ENCODE results near the gene ATP6V0E1.
"Not testable (repeated sequence)": the region's sequence is repeated elsewhere in the genome, so short reads cannot be mapped to it uniquely, and the experiment has no call there.

ATP6V0E1 gene

DNA sequence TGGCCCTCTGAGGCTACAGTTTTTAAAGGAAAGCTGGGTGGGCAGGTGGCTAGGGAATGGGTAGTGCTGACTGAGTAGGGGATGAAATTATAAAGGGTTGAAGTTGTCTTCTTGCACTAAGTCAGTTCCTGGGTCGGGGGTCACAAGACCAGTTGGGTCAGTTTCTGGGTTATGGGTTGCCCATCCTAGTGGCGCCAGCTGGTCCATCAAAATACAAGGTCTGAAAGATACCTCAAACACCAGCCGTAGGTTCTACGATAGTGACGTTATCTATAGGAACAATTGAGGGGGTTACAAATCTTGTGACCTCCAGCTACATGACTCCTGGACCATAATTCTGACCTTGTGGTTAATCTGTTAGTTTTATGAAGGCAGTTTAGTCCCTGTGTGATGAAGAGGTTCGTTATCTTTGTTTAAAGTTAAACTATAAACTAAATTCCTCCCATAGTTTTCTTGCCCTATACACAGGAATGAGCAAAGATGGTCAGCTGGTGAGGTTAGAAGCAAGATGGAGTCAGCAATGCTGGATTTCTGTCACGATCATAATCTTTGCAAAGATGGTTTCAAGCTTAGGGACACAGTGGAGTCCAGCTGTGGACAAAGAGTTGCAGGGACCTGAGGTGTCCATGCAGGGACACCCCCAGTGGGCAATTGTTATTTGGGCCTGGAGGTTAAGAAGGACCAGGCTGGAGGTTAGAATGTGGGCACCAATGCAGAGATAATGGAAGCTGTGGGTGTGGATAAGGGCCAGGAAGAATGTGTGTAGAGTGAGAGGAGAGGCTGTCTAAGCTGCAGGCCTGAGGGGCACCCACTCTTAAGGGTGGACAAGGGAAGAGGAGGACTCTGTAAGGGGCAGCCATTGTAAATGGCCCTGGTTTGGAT, 58.6 kb downstream of the ATP6V0E1 start:
- no peak for DNase-seq

DNA sequence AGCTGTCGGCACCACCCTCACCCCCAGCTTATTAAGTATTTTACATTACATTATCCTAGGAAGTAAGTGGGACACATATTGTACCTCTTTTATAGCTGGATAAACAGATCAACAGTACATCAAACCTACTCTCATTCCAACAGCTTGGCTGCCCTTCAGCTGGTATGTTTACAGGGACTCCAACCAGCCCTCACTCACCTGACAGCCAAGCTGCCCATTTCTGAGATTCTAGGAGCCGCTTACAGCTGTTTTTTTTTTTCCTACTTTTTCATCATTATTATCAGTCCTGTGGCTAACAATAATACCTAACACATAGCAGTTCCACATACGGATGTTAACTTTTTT, 59.2 kb downstream of the ATP6V0E1 start:
- DNase-seq: no peak

DNA sequence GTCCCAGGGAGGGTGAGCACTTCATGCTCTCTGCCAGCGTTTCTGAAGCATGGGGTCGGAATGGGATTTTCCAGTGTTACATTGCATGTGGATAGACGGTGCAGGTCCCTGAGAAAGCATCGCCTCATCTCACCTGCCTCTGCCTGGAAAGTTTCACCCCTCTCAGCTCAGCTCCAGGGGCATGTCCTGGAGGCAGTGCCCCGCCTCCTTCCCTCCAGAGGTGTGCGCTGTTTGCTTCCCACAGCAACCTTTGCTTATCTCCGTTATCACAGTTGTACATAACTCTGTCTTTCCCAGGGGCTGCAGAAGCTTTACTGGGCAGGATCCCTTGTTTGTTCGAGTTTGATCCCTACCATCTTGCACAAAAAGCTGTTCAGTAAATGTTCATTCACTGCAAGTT, 61.9 kb downstream of the ATP6V0E1 start:
- DNase-seq: no peak

DNA sequence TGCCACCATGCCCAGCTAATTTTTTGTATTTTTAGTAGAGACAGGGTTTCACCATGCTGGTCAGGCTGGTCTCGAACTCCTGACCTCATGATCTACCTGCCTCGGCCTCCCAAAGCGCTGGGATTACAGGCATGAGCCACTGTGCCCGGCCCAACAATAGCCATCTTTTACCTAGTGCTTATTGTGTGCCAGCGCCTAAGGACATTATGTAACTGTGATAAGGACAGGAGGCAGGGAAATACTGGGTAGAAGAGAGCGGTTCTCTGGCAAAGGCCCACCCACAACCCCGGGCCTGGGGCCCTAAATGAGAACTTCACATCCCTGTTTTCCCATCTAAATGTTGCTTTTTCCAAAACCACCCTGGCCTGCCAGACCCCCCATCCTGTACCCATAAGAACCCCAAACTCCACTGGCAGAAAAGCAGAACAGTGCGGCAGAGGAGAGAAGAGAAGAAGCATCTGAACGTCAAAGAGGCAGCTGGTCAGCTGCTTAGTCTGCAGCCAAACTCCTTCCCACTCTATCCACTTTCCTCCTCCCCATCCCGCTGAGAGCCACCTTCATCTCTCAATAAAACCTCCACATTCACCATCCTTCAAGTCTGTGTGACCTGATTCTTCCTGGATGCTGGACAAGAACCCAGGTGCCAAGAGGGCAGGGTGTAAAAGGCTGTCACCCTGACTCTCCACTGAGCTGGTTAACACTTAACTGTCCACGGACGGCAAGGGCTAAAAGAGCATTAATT, 63.7 kb downstream of the ATP6V0E1 start:
- not testable (repeated sequence) for DNase-seq

- no peak for DNase-seq
Observed at GRCh38 chr5:173047838-173048105, 64.2 kb downstream of the ATP6V0E1 start.

GRCh38 chr5:173050791-173051190, 67.2 kb downstream of the ATP6V0E1 start:
- DNase-seq: no peak

DNA sequence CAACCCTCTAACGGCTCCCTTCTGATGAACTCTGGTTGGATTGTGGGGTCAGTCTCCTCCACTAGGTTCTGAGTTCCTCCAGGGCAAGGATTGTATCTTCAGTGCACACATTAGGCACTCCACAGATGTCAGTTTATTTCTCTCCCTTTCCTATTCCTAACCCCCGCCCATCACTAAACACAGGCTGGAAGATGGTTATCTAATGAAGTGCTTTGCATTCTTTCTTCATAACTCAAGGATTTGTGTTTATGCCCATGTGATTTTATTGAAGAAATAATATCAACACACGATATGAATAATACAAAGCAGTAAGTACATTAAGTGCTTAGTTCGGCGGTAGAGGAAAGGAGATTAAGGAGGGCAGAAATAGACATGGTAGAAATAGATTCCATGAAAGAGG, 68.2 kb downstream of the ATP6V0E1 start:
- DNase-seq: no peak

GRCh38 chr5:173053041-173053440, 69.5 kb downstream of the ATP6V0E1 start:
- DNase-seq: no peak

DNA sequence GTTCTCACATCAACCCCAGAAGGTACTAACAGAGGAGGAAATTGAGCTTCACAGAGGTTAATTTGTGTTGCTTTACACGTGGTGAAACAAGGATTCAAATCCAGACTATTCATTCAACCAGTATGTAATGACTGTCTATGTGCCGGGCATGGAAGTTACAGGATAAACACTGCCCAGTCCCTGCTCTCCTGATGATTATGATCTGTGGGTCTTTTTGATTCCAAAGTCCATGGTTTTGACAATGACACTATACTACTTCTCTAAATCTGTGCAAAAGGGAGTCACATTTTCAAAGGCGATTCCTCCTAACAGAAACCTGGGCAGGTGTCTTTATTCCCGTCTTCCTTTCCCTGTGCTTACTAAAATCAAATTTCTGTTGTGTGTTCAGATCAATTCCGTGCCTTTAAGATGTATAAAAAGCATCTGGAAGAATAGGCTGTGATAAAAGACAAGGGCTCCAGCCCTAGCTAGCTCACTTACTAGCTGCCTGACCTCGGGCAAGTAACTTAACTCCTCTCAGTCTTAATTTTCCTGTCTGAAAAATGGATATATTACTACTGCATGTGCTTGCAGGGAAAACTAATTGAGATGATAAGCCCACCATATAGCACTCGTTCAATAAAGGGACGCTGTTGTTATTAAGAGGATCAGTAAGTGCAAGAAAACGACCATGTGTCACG, 71.6 kb downstream of the ATP6V0E1 start:
- DNase-seq: no peak

DNA sequence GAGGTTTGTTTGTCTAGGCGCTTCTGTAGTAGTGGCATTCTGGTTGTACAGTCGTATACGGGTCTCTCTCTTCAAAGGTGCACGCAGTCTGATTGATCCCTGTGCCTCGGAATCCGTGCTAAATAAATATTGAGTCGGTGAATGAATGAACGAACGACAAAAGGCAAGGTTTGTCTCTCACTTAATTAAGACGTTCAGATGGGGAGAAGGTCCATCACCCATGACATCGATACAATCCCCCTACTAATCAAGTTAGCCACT, 72.1 kb downstream of the ATP6V0E1 start:
- DNase-seq: no peak

GRCh38 chr5:173055983-173056782, 72.6 kb downstream of the ATP6V0E1 start, which contains the start of gene CREBRF:
Gene CREBRF (plus strand): TSS chr5:173056352. CDS start chr5:173080776, 24,424 bp downstream.
- peak; percentile 89 to 95 for DNase-seq

- peak in 1 of 2 donors; percentile 87 for DNase-seq
Observed at GRCh38 chr5:173056783-173057061, 73.2 kb downstream of the ATP6V0E1 start.

DNA sequence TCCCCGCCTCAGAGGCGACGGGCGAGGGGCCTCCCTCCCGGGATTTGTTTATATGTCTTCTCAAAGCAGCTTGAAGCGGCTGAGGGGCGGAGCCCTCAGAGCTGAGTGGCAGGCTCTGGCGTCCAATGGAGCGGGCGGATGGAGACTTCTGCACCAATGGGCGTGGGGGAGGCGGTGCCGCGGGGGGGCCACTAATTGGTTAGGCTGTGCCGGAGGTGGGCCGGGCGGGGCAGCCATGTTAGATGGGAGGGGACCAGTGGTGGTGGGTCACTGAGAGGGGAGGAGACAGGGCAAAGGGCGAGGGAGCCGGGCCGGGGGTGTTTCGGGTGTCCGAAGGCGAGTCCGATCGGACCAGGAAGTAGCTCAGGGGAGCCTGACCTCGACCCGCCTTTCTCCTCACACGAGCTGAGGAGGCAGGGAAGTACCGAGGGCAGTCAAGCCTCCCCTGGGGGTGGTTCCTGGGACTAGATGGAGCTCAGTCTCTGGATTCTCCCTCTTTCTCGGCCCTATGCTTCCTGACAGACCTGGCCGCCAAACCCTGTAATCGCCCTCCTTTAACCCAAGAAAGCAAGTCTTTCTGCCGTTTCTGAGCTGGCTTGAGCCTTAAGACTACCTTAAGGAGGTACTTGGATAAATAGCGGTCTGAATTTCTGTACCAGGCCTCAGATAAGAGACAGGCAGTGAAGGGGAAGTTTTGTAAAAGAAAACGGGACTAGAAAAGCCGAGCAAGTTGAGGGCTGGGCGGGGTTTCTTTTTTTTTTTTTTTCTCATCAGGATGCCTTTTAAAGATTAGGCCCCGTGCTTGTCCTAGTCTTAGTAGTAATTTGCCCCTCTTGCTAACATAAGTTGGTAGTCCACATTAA, 73.7 kb downstream of the ATP6V0E1 start:
- DNase-seq: peak; percentile 94 to 95

- DNase-seq: no peak
Observed at GRCh38 chr5:173062141-173062540, 78.6 kb downstream of the ATP6V0E1 start.

- DNase-seq: peak in 1 of 2 donors; percentile 58
Observed at GRCh38 chr5:173065155-173065554, 81.6 kb downstream of the ATP6V0E1 start.

DNA sequence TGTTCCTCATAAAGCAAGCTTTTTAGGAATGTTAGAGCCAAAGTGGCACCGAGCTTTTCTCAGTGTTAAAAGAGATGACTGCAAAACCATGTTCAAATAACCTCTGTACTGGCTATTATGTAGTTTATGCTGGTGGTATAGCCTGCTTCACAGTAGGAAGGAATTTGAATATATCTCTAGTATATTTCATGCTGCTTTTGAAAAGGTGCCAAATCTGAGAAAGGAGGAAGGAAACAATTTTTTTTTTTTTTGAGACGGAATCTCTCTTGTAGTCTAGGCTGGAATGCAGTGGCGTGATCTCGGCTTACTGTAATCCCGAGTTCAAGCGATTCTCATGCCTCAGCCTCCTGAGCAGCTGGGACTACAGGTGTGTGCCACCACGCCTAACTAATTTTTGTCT, 86.1 kb downstream of the ATP6V0E1 start:
- DNase-seq: peak in 1 of 2 donors; percentile 49

DNA sequence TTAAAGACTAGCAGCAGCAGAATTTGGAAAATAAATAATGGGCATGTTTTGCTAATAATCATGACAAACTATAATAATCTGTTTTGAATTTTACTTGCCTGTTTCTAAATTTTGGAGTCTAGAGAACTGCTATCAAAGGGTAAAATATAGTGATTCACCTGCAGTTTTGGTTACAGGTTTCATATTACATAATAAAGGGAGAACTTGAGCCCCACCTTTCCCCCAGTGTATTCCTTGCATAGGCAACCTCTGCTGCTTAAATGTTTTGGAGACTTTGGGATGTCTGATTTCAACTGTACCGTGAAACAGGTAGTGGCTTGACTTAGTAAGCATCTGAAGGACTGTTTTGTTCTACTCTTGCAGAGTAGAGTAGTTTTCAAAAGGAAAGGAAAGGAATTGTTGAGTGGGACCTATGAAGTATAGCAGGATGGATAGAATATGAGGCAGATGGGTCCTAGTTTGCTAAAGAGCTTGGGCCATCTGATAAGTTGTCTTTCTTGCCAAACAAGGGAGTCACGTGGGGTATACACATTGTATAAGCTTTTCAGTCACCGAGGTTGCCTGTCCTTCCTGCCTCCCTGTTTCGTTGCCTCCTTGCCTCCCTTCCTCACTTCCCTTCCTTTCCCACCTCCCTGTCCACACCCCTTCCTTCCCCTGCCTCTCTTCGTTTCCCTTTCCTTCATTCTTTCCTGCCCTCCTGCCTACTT, 91.7 kb downstream of the ATP6V0E1 start:
- no peak for DNase-seq

- no peak for DNase-seq
Observed at GRCh38 chr5:173075970-173076369, 92.4 kb downstream of the ATP6V0E1 start.

DNA sequence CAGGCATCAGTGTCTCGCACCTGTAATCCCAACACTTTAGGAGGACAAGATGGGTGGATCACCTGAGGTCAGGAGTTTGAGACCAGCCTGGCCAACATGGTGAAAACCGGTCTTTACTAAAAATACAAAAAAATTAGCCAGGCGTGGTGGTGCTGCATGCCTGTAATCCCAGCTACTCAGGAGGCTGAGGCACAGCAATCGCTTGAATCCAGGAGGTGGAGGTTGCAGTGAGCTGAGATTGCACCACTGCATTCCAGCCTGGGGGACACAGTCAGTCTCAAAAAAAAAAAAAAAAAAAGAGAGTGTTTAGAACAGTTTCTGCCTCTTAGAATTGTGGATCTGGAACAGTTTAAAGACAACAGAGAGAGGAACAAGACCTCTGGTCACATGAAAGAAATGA, 92.9 kb downstream of the ATP6V0E1 start:
- not testable (repeated sequence) for DNase-seq

- DNase-seq: no peak
Observed at GRCh38 chr5:173078878-173079277, 95.3 kb downstream of the ATP6V0E1 start.
